Loucy (cell line): Measurements from ENCODE around the gene SPATA31D3.
"Not testable (repeated sequence)": the region's sequence is repeated elsewhere in the genome, so short reads cannot be mapped to it uniquely, and the experiment has no call there.

Experiments used
- H2AFZ ChIP-seq: fragments of 200-600 bp; sonication (generic); 2 replicates; pipeline ENCODE4 v1.6.0; 2016; ENCODE audit warnings: antibody characterized with exemption, mild to moderate bottlenecking, low read length, moderate library complexity
- H3F3A ChIP-seq: fragments of 200-600 bp; 2 replicates; pipeline ENCODE4 v1.6.0; 2016; ENCODE audit warnings: antibody characterized with exemption, low read depth, mild to moderate bottlenecking
- H3K27me3 ChIP-seq: fragments of 200-600 bp; sonication (generic); 2 replicates; pipeline ENCODE4 v1.6.1; 2014; ENCODE audit warnings: low read length, mild to moderate bottlenecking; ENCODE audit not compliant: insufficient read depth, poor library complexity, severe bottlenecking
- H3K36me3 ChIP-seq: fragments of 200-600 bp; sonication (generic); 2 replicates; pipeline ENCODE4 v1.6.1; 2016; ENCODE audit warnings: low read length; ENCODE audit not compliant: insufficient read depth
- H3K4me1 ChIP-seq: fragments of 200-600 bp; sonication (generic); 2 replicates; pipeline ENCODE4 v1.5.1; 2014; ENCODE audit warnings: low read length, mild to moderate bottlenecking; ENCODE audit not compliant: insufficient read depth, poor library complexity, severe bottlenecking
- H3K4me2 ChIP-seq: fragments of 200-600 bp; sonication (generic); 2 replicates; pipeline ENCODE4 v1.6.0; 2014; ENCODE audit warnings: antibody characterized with exemption, low read length, low read depth, mild to moderate bottlenecking; ENCODE audit not compliant: poor library complexity, severe bottlenecking
- H3K4me3 ChIP-seq: fragments of 200-600 bp; sonication (generic); 2 replicates; pipeline ENCODE4 v1.5.1; 2014; ENCODE audit warnings: low read length, mild to moderate bottlenecking, mixed read lengths; ENCODE audit not compliant: poor library complexity, severe bottlenecking
- H3K79me2 ChIP-seq: fragments of 200-600 bp; sonication (generic); 2 replicates; pipeline ENCODE4 v1.6.1; 2014; ENCODE audit warnings: low read length; ENCODE audit not compliant: insufficient read depth
- H3K9ac ChIP-seq: fragments of 200-600 bp; sonication (generic); 2 replicates; pipeline ENCODE4 v1.6.0; 2014; ENCODE audit warnings: mild to moderate bottlenecking, low read depth, low read length, moderate library complexity; ENCODE audit not compliant: poor library complexity, severe bottlenecking
- H3K9me2 ChIP-seq: fragments of 200-600 bp; sonication (generic); replicated peaks from 2 replicates; pipeline ENCODE4 v1.6.1; 2016; ENCODE audit warnings: low read depth, low read length, mixed read lengths
- H3K9me3 ChIP-seq: fragments of 200-600 bp; sonication (generic); 2 replicates; pipeline ENCODE4 v1.6.1; 2014; ENCODE audit warnings: mild to moderate bottlenecking, antibody characterized with exemption, low read length, low read depth; ENCODE audit not compliant: insufficient read depth
- H4K20me1 ChIP-seq: fragments of 200-600 bp; sonication (generic); 2 replicates; pipeline ENCODE4 v1.6.0; 2014; ENCODE audit warnings: antibody characterized with exemption, low read length, mild to moderate bottlenecking; ENCODE audit not compliant: insufficient read depth, poor library complexity, severe bottlenecking
- CTCF ChIP-seq: fragments of 200-600 bp; sonication (generic); conservative IDR thresholded peaks from 2 replicates; pipeline ENCODE4 v1.5.1; 2014; ENCODE audit warnings: mild to moderate bottlenecking, antibody characterized with exemption, low read length
- EZH2phosphoT487 ChIP-seq: fragments of 200-600 bp; IDR thresholded peaks from 2 replicates; pipeline ENCODE4 v1.6.1; 2018; ENCODE audit warnings: antibody characterized with exemption, mild to moderate bottlenecking, moderate library complexity, borderline replicate concordance

SPATA31D3 gene

GRCh38 chr9:81986051-81986450 is 42.8 kb downstream of the SPATA31D3 start:
- H3K36me3 ChIP-seq = no peaks in the 10 kb centered on the region
- H2AFZ ChIP-seq = no peak overlapping the region
- H3K4me2 ChIP-seq = no peak overlapping the region

GRCh38 chr9:81988472-81988871 is 45.2 kb downstream of the SPATA31D3 start, which contains the start of gene SPATA31D1:
SPATA31D1 (plus strand) TSS chr9:81988772; CDS start chr9:81988819, 47 bp downstream.
- not testable (repeated sequence) for H3F3A ChIP-seq, H4K20me1 ChIP-seq, H3K4me2 ChIP-seq, H3K27me3 ChIP-seq, H3K9ac ChIP-seq, H3K9me2 ChIP-seq, H3K4me1 ChIP-seq, H2AFZ ChIP-seq, H3K79me2 ChIP-seq, H3K4me3 ChIP-seq, H3K36me3 ChIP-seq, H3K9me3 ChIP-seq

More at GRCh38 chr9:81986051-81986450, 42.8 kb downstream of the SPATA31D3 start:
- no peaks in the 10 kb centered on the region for H3F3A ChIP-seq
- H3K4me3 ChIP-seq = no peak overlapping the region
- no peaks in the 10 kb centered on the region for H4K20me1 ChIP-seq
- TF ChIP-seq EZH2phosphoT487 (no peak), CTCF (no peak)
- H3K4me1 ChIP-seq = no peaks in the 10 kb centered on the region
- no peaks in the 10 kb centered on the region for H3K79me2 ChIP-seq
- no peaks in the 10 kb centered on the region for H3K9me2 ChIP-seq
- H3K9ac ChIP-seq = no peak overlapping the region
- H3K9me3 ChIP-seq = no peaks in the 10 kb centered on the region
- H3K27me3 ChIP-seq = no peaks in the 10 kb centered on the region

GRCh38 chr9:81989700-81990099 is 46.4 kb downstream of the SPATA31D3 start:
- H3K9me3 ChIP-seq = no peaks in the 10 kb centered on the region

More at GRCh38 chr9:81989700-81990099, 46.4 kb downstream of the SPATA31D3 start:
- no peaks in the 10 kb centered on the region for H3K9me2 ChIP-seq
- H3K4me3 ChIP-seq = no peak overlapping the region
- no peak overlapping the region for H3K9ac ChIP-seq
- H3K4me1 ChIP-seq = no peaks in the 10 kb centered on the region
- no peak for TF ChIP-seq EZH2phosphoT487
- no peak for TF ChIP-seq CTCF
- no peaks in the 10 kb centered on the region for H3K27me3 ChIP-seq
- no peaks in the 10 kb centered on the region for H4K20me1 ChIP-seq
- H3K79me2 ChIP-seq = no peaks in the 10 kb centered on the region
- H3K4me2 ChIP-seq = no peak overlapping the region
- no peaks in the 10 kb centered on the region for H3K36me3 ChIP-seq
- no peak overlapping the region for H2AFZ ChIP-seq
- no peaks in the 10 kb centered on the region for H3F3A ChIP-seq
